Choroid plexus epithelial cell (primary cell): ENCODE measurements around the gene ZNF341.

Source experiments
- DNase-seq: peaks from one replicate; pipeline ENCODE4 v3.0.0-alpha.2; 2010; ENCODE audit warnings: low read depth
- H3K4me3 ChIP-seq: 2 replicates; pipeline ENCODE4 v1.5.1; 2011; ENCODE audit warnings: low read depth, mild to moderate bottlenecking, control low read depth, low read length, moderate library complexity
- CTCF ChIP-seq: conservative IDR thresholded peaks from 2 replicates; pipeline ENCODE4 v1.5.1; 2011; ENCODE audit warnings: low read depth, mild to moderate bottlenecking, control low read depth, inconsistent platforms, low read length, moderate library complexity

ZNF341 gene

GRCh38 chr20:33769043-33769442 is 37.2 kb downstream of the ZNF341 start:
- H3K4me3 ChIP-seq, result no peak overlapping the region
- no peak for DNase-seq
- no peak for TF ChIP-seq CTCF

GRCh38 chr20:33770005-33770404 is 38.2 kb downstream of the ZNF341 start:
- H3K4me3 ChIP-seq, result no peak overlapping the region
- DNase-seq, result no peak
- TF ChIP-seq CTCF, result no peak

- no peak overlapping the region for H3K4me3 ChIP-seq
- no peak for TF ChIP-seq CTCF
- DNase-seq, result no peak
Measured at GRCh38 chr20:33771938-33772337, 40.1 kb downstream of the ZNF341 start.

- no peak for DNase-seq
- no peak overlapping the region for H3K4me3 ChIP-seq
- TF ChIP-seq CTCF, result no peak
Measured at GRCh38 chr20:33772439-33772838, 40.6 kb downstream of the ZNF341 start.

- no peak for TF ChIP-seq CTCF
- DNase-seq, result no peak
- no peak overlapping the region for H3K4me3 ChIP-seq
Measured at GRCh38 chr20:33773412-33774089, 41.8 kb downstream of the ZNF341 start.

GRCh38 chr20:33777816-33778215 is 46.0 kb downstream of the ZNF341 start:
- DNase-seq, result no peak
- no peak for TF ChIP-seq CTCF
- no peak overlapping the region for H3K4me3 ChIP-seq

GRCh38 chr20:33781133-33781532 is 49.3 kb downstream of the ZNF341 start:
- no peak for TF ChIP-seq CTCF

More at GRCh38 chr20:33781133-33781532, 49.3 kb downstream of the ZNF341 start:
- no peak overlapping the region for H3K4me3 ChIP-seq
- DNase-seq, result no peak
